ENCODE results near the gene SGCA. TPM values are rescaled to one million over a fixed set of nuclear protein-coding genes. Genes with fewer than 3 reads are reported as not detected.

The SGCA gene
- total and polyA plus RNA-seq, 2 experiments from 2014 or later, result 0.19 TPM; not detected in 1

DNA sequence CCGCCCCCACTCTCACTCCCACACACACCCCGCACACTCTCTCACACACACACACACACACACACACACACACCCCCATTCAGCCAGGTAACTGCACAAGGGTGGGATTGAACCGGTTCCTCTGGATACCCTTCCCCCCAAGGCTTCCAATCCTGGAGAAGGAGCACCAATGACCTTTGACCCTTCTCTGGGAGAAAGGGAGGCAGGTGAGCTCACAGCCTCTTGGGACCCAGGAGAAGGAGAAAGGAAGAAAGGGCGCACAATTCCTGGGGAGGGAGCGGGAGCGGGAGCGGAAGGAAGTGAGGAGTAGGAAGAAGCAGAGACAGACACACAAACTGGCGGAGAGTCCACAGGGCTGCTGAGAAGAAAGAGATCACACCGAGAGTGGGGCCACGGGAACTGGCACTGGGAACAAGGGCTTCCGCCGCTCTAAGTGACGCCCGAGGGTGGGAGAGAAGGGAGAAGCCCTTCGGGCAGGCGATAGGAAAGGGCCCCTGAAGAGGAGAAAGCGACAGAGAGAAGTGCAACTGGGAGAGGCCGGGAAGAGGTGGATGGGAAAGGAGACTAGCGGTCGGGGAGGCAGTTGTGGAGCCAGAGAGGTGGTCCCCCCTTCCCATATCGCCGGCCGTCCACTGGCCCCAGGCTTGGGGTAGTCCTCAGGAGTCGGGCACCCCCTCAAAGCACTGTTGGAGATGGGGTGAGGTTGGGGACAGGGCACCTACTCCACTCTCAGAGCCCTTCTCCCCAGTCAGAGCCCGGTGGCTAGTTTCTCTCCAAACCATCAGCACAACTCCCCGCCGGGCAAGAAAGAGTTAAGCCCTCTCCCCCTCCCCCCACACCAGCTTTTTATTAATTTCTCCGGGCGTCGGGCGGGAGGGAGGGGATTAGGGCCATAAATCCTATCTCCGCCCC, 37.1 kb upstream of the SGCA start:
- peaks cover 42% of the 10 kb centered on the region for H3K27me3 ChIP-seq (ENCODE audit: insufficient read depth)
- H3K36me3 Mint-ChIP-seq (ENCODE audit: low read depth), result no peaks in the 10 kb centered on the region
- no peaks in the 10 kb centered on the region for H3K79me2 ChIP-seq (replicated peaks; ENCODE audit: insufficient read depth)
- H2AFZ ChIP-seq, result peak overlapping the region; percentile 70
- ATAC-seq, result peak; percentile 19
- H3K9me3 Mint-ChIP-seq, result no peaks in the 10 kb centered on the region
- peaks cover 63% of the 10 kb centered on the region for H3K4me1 Mint-ChIP-seq
- H3K27ac Mint-ChIP-seq, result no peak overlapping the region
- H4K20me1 ChIP-seq (replicated peaks; ENCODE audit: insufficient read depth), result no peaks in the 10 kb centered on the region
- no peaks in the 10 kb centered on the region for H3K36me3 ChIP-seq (ENCODE audit: insufficient read depth)
- H3K4me1 ChIP-seq (ENCODE audit: insufficient read depth), result peaks cover 32% of the 10 kb centered on the region
- H3F3A ChIP-seq (replicated peaks; ENCODE audit: low read depth), result no peaks in the 10 kb centered on the region; the same call in 1 of the 2 replicates
- H3K4me3 Mint-ChIP-seq, result peak overlapping the region; percentile 91
- H3K4me2 ChIP-seq, result peak overlapping the region; percentile 82
- no peaks in the 10 kb centered on the region for H3K9me2 ChIP-seq (ENCODE audit: insufficient read depth)
- H3K4me3 ChIP-seq, result peak overlapping the region; percentile 69
- peak; percentile 93 for DNase-seq (ENCODE audit: low spot score)
- no peak for TF ChIP-seq ETS1 (IDR thresholded peaks at IDR 0.05)
- no peak for TF ChIP-seq ZNF114 (CRISPR knock-in tag; IDR thresholded peaks at IDR 0.05)
- TF ChIP-seq CREB1 (CRISPR knock-in tag; IDR thresholded peaks at IDR 0.05; ENCODE audit: low read depth), result no peak
- peak; percentile 12 for TF ChIP-seq EZH2 (IDR thresholded peaks at IDR 0.05; ENCODE audit: low read depth, unreplicated experiment)
- no peak for TF ChIP-seq NANOG (IDR thresholded peaks at IDR 0.05; ENCODE audit: borderline replicate concordance)
- no peak for TF ChIP-seq ZNF462 (CRISPR knock-in tag; IDR thresholded peaks at IDR 0.05)
- no peak overlapping the region for H3K27ac ChIP-seq (ENCODE audit: low read depth)
- H3K27me3 Mint-ChIP-seq (ENCODE audit: insufficient read depth, low read depth, poor library complexity), result peaks cover 37% of the 10 kb centered on the region

Measured in GM23338 (cell line).